ENCODE results near the gene FAM107B. TPM values are rescaled to one million over a fixed set of nuclear protein-coding genes. Genes with fewer than 3 reads are reported as not detected.

Gene FAM107B
- total RNA-seq, 4 donors from 2014 or later: 24.1 to 69.7 (median 43.2) TPM

GRCh38 chr10:14573666-14574261 lies 200.9 kb downstream of the FAM107B start:
- DNase-seq: no peak
- H3K4me1 ChIP-seq: peaks cover 0 to 5% of the 10 kb centered on the region in 2 donors
- H3K36me3 ChIP-seq: no peaks in the 10 kb centered on the region
- no peak overlapping the region for H3K4me3 ChIP-seq
- no peaks in the 10 kb centered on the region for H3K27me3 ChIP-seq
- TF ChIP-seq POLR2A (IDR thresholded peaks at IDR 0.05) (no peak), CTCF (IDR thresholded peaks at IDR 0.05) (no peak)
- no peak overlapping the region for H3K27ac ChIP-seq
- no peaks in the 10 kb centered on the region for H3K9me3 ChIP-seq
- intact Hi-C loops (cut with DNase I; ENCODE audit: low total_unique reads): no loop called here

GRCh38 chr10:14572811-14573210 lies 201.9 kb downstream of the FAM107B start:
- H3K27ac ChIP-seq: no peak overlapping the region
- no peak for TF ChIP-seq POLR2A (IDR thresholded peaks at IDR 0.05)
- no peak for TF ChIP-seq CTCF (IDR thresholded peaks at IDR 0.05)
- DNase-seq: no peak
- no peaks in the 10 kb centered on the region for H3K9me3 ChIP-seq
- no peaks in the 10 kb centered on the region for H3K27me3 ChIP-seq
- no peak overlapping the region for H3K4me3 ChIP-seq
- peaks cover 0 to under 1% of the 10 kb centered on the region in 2 donors for H3K4me1 ChIP-seq
- intact Hi-C loops (cut with DNase I; ENCODE audit: low total_unique reads): no loop called here
- H3K36me3 ChIP-seq: no peaks in the 10 kb centered on the region

GRCh38 chr10:14571866-14572507 lies 202.7 kb downstream of the FAM107B start:
- no peaks in the 10 kb centered on the region for H3K27me3 ChIP-seq
- H3K4me3 ChIP-seq: no peak overlapping the region
- no peaks in the 10 kb centered on the region for H3K36me3 ChIP-seq
- no peak for DNase-seq
- no peaks in the 10 kb centered on the region for H3K4me1 ChIP-seq
- no peaks in the 10 kb centered on the region for H3K9me3 ChIP-seq
- no peak overlapping the region for H3K27ac ChIP-seq
- TF ChIP-seq POLR2A (IDR thresholded peaks at IDR 0.05) (no peak), CTCF (IDR thresholded peaks at IDR 0.05) (no peak)
- intact Hi-C loops (cut with DNase I; ENCODE audit: low total_unique reads): no loop called here

- no peaks in the 10 kb centered on the region for H3K9me3 ChIP-seq
- no peak for DNase-seq
- H3K4me1 ChIP-seq: no peaks in the 10 kb centered on the region
- intact Hi-C loops (cut with DNase I; ENCODE audit: low total_unique reads): no loop called here
- no peak for TF ChIP-seq POLR2A (IDR thresholded peaks at IDR 0.05)
- TF ChIP-seq CTCF (IDR thresholded peaks at IDR 0.05): no peak
- H3K36me3 ChIP-seq: no peaks in the 10 kb centered on the region
- H3K27ac ChIP-seq: no peak overlapping the region
- H3K4me3 ChIP-seq: no peak overlapping the region
- H3K27me3 ChIP-seq: no peaks in the 10 kb centered on the region
These were observed 203.9 kb downstream of the FAM107B start for GRCh38 chr10:14570800-14571199.

GRCh38 chr10:14569274-14570060 lies 205.2 kb downstream of the FAM107B start:
- H3K27me3 ChIP-seq: no peaks in the 10 kb centered on the region
- H3K9me3 ChIP-seq: no peaks in the 10 kb centered on the region
- H3K36me3 ChIP-seq: no peaks in the 10 kb centered on the region
- DNase-seq: no peak
- no peak overlapping the region for H3K27ac ChIP-seq
- no peak overlapping the region for H3K4me3 ChIP-seq
- intact Hi-C loops (cut with DNase I; ENCODE audit: low total_unique reads): no loop called here
- H3K4me1 ChIP-seq: no peaks in the 10 kb centered on the region
- TF ChIP-seq CTCF (IDR thresholded peaks at IDR 0.05) (no peak), POLR2A (IDR thresholded peaks at IDR 0.05) (no peak)

Data from uterus (tissue), 4 donors.